GM12872 (cell line): ENCODE results near the gene GSTA5.

Experiments
- CTCF ChIP-seq: IDR thresholded peaks from 3 replicates; pipeline ENCODE4 v1.5.1; 2011; ENCODE audit warnings: low read depth, mild to moderate bottlenecking, low read length, moderate library complexity; ENCODE audit not compliant: insufficient read depth

Gene GSTA5

GRCh38 chr6:52840763-52841585 lies at the start of gene GSTA5:
GSTA5 (minus strand) TSS chr6:52840813.
- TF ChIP-seq CTCF = no peak

GRCh38 chr6:52890018-52890417 lies 49.4 kb upstream of the GSTA5 start:
- TF ChIP-seq CTCF = no peak

- TF ChIP-seq CTCF = no peak
Measured at GRCh38 chr6:52887910-52888524, 47.4 kb upstream of the GSTA5 start.

GRCh38 chr6:52881996-52882841 lies 41.6 kb upstream of the GSTA5 start:
- TF ChIP-seq CTCF = peak; percentile 86

- TF ChIP-seq CTCF = no peak
Measured at GRCh38 chr6:52881662-52881995, 41.0 kb upstream of the GSTA5 start.

GRCh38 chr6:52877786-52878185 lies 37.2 kb upstream of the GSTA5 start:
- TF ChIP-seq CTCF = no peak

GRCh38 chr6:52877168-52877567 lies 36.6 kb upstream of the GSTA5 start:
- no peak for TF ChIP-seq CTCF
